Bronchial epithelial cell (primary cell): ENCODE results near the gene CORO1C. TPM values are rescaled to one million over a fixed set of nuclear protein-coding genes. Genes with fewer than 3 reads are reported as not detected.

Experiments used
- DNase-seq: peaks from one replicate; pipeline ENCODE4 v3.0.0-alpha.2; 2010; ENCODE audit warnings: low read depth
- FAIRE-seq: peaks from 2 replicates; lab custom pipeline; 2011; peaks lifted over from hg19 to GRCh38; lab: Jason Lieb, UNC
- H3K27me3 ChIP-seq: 2 replicates; pipeline ENCODE4 v1.5.1; 2011; ENCODE audit warnings: low read length; ENCODE audit not compliant: control insufficient read depth, insufficient read depth
- H3K36me3 ChIP-seq: 2 replicates; pipeline ENCODE4 v1.5.1; 2011; ENCODE audit warnings: low read length; ENCODE audit not compliant: control insufficient read depth, insufficient read depth
- H3K4me3 ChIP-seq: 2 replicates; pipeline ENCODE4 v1.5.1; 2011; ENCODE audit warnings: mild to moderate bottlenecking, low read depth, low read length, control low read depth
- CTCF ChIP-seq: IDR thresholded peaks from 2 replicates; pipeline ENCODE4 v1.5.1; 2011; ENCODE audit warnings: mild to moderate bottlenecking, moderate library complexity, low read length, control low read depth, inconsistent platforms; ENCODE audit not compliant: insufficient read depth, severe bottlenecking
- total RNA-seq: library from RNA; depleted of rRNA; stranded (reverse); fragments of >200 nt; gene quantifications from 2 replicates; pipeline ENCODE4 v1.2.1, GENCODE V29; 2014

Gene CORO1C
- total RNA-seq, 1 donor from 2014 or later = 152 TPM

DNA sequence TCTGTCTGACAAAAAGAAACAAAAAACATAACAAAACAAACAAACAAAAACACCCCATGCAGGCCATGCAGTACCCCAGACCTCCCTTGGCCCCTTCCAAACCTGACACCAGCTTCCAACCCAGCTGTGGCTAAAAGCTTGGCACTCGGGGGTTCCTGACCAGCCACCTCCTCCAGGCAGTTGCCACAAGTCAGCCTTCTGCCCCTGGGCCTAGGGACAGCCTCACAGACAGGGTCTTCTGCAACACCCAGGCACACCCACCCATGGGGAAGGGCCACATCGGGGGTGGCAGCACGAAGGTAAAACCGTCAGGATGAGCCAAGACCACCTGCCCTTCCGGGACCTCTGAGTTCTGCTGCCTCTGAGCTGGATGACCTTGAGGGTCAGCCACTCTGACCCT lies 122.7 kb downstream of the CORO1C start:
- no peak for TF ChIP-seq CTCF
- Histone ChIP-seq H3K36me3 (no peaks in the 10 kb centered on the region), H3K27me3 (no peaks in the 10 kb centered on the region), H3K4me3 (no peak overlapping the region)
- FAIRE-seq (no peak), DNase-seq (no peak)

GRCh38 chr12:108607981-108608600 lies 123.2 kb downstream of the CORO1C start:
- Histone ChIP-seq H3K27me3 (no peaks in the 10 kb centered on the region), H3K36me3 (no peaks in the 10 kb centered on the region), H3K4me3 (no peak overlapping the region)
- TF ChIP-seq CTCF = no peak
- FAIRE-seq = no peak
- DNase-seq = no peak

DNA sequence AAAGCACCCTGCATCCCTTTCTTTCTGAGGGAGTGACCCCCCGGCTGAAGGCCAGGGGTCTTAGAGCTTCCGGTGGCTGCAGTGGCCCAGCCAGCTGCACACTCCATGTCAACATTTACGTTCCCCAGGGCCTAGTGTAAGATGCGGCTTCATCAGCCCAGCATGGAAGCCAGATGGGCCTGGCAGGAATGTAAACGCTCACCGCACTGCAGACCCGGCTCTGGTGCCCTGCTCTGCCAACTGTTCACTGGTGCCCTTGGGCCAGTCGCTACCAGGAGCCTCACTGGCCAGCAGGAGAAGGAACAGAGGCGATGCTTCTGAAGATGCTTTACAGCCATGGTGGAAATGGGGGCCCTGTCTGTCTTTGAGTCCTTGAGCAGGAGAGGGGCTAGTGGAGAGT lies 124.8 kb downstream of the CORO1C start:
- no peak for TF ChIP-seq CTCF
- FAIRE-seq (no peak), DNase-seq (no peak)
- Histone ChIP-seq H3K36me3 (no peaks in the 10 kb centered on the region), H3K27me3 (no peaks in the 10 kb centered on the region), H3K4me3 (no peak overlapping the region)

DNA sequence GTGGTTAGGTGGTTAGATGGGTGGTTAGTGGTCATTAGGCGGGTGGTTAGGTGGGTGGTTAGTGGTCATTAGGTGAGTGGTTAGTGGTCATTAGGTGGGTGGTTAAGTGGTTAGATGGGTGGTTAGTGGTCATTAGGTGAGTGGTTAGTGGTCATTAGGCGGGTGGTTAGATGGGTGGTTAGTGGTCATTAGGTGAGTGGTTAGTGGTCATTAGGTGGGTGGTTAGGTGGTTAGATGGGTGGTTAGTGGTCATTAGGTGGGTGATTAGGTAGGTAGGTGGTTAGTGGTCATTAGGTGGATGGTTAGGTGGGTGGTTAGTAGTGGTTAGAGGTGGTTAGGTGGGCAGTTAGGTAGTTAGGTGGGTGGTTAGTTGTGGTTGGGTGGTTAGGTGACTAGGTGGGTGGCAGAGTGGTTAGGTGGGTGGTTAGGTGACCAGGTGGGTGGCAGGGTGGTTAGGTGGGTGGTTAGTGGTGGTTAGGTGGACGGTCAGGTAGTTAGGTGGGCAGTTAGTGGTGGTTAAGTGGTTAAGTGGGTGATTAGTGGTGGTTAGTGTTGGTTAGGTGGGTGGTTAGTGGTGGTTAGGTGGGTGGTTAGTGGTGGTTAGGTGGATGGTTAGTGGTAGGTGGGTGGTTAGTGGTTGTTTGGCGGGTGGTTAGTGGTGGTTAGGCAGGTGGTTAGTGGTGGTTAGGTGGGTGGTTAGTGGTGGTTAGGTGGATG lies 125.5 kb downstream of the CORO1C start:
- DNase-seq = no peak
- no peaks in the 10 kb centered on the region for H3K36me3 ChIP-seq
- no peak for TF ChIP-seq CTCF
- no peak overlapping the region for H3K4me3 ChIP-seq
- FAIRE-seq = peak; percentile 84
- H3K27me3 ChIP-seq = no peaks in the 10 kb centered on the region

DNA sequence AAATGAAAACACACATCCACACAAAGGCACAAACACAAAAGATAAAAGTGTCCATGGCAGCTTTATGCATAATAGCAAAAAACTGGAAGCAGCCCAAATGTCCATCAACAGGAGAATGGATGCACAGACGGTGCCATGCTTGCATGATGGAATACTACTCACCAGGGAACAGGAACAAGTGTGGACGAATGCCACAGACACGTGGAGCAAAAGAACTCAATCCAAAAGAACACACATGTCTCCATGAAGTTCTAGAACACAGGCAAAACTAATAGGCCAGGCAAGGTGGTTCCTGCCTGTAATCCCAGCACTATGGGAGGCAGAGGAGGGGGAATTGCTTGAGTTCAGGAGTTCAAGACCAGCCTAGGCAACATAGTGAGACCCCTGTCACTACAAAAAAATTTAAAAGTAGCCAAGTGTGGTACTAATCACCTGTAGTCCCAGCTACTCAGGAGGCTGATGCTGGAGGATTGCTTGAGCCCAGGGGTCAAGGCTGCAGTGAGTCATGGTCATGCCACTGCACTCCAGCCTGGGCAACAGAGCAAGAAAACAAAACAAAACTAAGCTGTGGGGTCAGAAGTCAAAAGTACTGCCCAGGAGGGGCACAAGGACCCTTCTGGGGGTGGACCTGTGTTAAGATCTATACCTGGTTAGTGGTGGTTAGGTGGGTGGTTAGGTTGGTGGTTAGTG lies 126.2 kb downstream of the CORO1C start:
- Histone ChIP-seq H3K4me3 (no peak overlapping the region), H3K27me3 (no peaks in the 10 kb centered on the region), H3K36me3 (no peaks in the 10 kb centered on the region)
- FAIRE-seq (no peak), DNase-seq (no peak)
- no peak for TF ChIP-seq CTCF
